GM21447 (cell line): ENCODE results near the gene BTBD7.
"Not testable (repeated sequence)": the region's sequence is repeated elsewhere in the genome, so short reads cannot be mapped to it uniquely, and the experiment has no call there.

ENCODE experiments used
- ATAC-seq: cut with Tn5 transposase; IDR thresholded peaks from one replicate; pipeline ENCODE4 v1.9.1; 2021; ENCODE audit not compliant: unreplicated experiment

BTBD7 gene

DNA sequence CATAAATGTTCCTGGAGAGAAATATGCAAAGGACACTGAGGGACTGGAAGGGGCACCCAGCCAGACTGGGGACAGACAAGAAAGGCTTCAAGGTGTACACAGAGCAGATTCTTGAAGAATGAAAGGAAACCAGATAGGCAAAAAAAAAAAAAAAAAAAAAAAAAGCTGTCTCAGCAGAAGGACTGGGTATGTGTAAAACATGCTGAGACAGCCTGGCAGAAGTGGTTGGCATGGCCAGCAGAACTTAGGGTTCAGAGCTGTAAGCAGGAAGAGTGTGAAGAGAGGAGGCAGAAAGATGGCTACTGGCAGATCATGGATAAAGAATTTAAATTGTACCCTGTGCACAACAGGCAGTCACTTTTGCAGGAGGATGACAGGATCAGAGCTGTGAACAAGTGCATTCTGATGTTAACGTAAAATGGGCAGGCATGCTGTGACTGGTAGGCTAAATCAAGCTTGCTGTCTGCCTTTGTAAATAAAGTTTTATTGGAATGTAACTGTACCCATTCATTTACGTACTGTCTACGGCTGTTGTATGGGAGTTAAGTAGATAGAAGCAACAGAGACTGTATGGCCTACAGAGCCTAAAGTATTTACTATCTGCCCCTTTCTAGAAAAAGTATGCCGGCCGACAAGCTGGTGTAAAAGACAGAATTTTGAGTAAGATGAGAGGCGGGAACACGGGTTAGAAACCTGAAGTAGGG is 83.6 kb downstream of the BTBD7 start:
- ATAC-seq = no peak

DNA sequence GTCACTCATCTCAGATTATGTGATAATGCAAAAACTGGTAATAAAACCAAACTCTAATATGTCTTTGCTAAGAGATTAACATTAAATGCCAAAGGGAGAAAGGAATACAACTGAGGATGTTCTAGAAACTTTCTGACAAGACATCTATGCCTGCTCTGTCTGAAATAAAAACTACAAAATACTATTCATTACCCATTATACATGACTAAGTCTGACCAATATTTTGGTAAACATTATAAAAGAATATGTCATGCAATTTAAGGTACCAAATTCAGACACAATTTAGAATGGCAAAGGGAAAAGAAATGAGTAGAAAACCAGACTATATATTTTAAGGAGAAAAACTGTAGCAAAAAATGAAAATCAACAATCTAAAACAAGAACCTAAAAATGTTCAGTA is 86.3 kb downstream of the BTBD7 start:
- ATAC-seq = no peak

DNA sequence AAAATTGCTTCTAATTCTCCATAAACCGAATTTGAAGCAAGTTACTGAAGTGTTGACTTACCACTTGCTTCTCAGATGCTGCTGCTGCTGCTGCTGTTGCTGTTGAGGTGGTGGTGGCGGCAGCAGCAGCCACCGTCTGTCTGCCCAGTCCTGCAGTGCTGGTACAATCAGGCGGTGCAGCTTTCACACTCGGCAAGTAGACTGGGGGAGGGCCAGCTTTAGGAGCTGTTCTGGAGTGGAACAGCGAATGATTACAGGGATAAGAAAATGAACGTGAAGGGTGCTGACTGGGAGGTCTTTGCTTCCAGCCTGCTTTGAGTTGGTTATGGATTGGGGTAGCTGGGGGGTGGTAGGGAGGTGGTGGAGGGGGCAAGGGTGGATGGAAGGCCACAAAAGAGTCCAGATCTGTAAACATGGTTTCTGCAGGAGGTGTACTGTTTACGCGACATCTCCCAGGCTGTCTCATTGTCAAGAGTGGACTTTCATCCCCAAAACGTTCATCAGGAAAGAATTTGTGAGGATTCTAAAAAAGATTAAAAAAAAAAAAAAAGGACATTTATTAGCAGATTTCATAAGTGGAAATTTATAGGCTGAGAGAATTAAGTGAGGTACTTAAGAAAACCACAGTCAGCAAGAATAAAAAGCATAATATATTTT is 86.9 kb downstream of the BTBD7 start:
- no peak for ATAC-seq

DNA sequence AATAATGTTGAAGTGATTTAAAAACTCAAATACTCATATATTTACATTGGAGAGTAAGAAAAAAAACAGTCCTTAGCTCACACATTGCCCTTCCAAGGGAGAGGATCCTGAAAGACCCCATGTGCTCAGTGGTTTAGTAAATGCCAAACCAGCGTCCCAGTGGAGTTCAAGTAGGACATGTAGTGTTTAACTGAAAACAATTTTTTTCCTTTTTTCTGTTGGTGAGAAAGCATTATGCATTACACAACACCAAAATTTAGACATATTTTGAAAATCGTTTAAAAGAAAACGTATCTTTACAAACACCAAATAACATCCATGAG is 92.2 kb downstream of the BTBD7 start:
- ATAC-seq = no peak

DNA sequence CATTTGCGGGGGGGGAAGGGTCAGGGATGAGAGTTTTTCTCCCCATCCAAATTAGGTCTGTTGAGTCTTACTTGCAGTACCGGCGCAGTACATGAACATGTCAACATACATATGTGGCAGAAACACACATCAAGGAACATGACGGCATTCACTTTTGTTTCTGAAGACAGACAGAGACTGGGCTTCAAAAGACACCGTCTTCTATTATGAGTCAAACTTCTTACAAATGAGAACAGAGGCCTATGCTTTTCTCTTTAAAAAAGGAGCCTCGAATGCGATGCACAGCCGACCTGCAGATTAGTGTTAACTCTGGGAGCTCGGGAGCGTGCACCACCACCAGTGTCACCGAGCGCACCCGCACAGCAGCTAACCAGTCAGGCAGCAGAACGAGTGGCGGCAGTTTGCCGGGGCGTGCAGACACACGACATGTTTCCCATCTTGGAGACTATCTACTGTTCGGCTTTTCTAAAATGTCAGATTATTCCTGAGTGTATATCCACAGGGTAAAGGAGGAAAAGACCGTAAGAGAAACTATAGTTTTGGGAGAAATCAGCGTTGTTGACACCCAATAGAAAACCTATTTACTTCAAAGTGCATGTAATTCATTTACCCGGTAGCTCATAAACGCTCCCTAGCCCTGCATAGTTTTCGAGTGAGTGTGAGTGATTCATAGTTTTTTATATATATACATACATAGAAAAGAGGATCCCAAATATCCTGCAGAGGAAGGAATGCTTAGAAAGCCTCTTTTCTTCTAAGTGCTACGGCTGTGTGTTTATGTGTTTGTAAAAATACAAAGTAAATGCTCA is 92.8 kb downstream of the BTBD7 start:
- no peak for ATAC-seq

DNA sequence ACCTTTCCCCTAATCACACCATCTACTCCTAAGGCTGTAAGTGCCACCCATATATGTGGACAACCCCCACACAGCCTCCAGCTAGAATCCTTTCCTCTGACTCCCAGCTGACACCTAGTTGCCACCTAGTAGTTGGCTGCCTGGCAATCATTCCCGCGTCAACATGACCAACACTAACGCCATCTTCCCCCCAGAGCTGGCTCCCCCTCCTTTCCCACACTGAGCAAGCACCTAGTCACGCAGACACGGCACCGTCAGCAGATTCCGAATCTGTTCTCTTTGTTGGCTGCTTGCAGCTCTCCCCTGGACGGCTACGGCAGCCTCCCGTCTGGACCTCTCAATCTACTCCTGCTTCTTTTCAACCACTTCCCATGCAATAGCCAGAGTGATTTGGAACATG is 98.0 kb downstream of the BTBD7 start:
- no peak for ATAC-seq

DNA sequence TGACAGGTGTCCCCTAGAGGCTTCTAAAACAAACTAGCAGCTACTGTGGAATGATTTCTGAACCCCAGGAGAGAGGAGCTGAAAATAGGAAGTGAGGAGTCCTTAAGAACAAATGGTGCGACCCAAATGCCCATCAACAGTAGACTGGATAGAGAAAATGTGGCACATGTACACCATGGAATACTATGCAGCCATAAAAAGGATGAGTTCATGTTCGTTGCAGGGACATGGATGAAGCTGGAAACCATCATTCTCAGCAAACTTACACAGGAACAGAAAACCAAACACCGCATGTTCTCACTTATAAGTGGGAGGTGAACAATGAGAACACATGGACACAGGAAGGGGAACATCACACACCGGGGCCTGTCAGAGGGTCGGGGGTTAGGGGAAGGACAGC is 99.8 kb downstream of the BTBD7 start:
- not testable (repeated sequence) for ATAC-seq

DNA sequence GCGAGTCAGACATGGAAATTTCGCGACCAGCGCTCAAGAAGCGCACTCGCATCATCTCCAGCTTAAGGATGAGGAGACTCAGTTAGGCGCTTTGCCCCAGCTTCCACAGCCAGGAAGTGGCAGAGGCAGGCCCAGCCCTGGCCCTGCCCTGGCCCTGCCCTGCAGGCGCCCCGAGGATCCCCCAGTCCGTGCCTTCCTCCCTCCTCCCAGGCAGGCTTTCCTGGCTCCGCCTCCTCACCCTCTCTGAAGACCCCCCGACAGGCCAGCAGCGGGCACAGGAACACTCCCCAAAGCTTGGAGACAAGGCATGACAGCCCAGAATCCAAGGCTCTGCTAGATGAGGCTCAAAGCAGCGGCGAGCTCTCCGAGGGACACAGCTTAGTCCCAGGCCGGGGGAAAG is 100.7 kb downstream of the BTBD7 start:
- ATAC-seq = no peak

DNA sequence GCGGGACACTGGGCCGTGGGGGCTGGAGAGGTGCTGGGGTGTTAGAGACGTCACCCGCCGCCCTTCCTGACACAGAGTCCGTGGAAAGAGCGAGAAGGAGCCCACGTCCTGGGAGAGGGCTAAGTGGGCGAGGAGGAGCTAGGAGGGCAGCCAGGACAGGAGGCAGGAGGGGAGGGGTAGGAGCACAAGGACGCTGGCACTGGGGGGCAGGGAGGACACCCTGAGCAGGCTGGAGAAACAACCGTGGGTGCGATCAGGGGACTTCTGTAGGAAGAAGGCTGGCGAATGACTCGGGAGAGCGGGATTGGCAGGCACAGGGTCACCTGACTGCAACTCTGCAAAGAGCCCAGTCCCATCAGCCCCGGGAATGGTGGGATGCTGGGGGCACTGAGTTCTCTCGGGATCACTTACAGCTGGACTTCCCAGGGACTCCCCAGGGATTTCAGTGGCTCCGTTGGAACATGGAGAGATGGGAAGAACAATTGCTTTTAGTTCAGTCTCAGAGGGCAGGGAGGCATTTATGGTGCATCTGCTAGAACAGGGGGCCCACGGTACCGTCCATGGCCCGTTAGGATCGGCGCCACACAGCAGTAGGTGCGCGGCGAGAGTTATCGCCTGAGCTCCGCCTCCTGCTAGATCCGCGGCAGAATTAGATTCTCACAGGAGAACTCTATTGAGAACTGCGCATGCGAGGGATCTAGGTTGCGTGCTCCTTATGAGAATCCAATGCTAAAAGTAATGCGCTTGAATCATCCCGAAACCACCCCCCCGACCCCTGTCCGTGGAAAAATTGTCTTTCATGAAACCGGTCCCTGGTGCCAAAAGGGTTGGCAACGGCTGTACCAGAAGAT is 101.5 kb downstream of the BTBD7 start:
- no peak for ATAC-seq

DNA sequence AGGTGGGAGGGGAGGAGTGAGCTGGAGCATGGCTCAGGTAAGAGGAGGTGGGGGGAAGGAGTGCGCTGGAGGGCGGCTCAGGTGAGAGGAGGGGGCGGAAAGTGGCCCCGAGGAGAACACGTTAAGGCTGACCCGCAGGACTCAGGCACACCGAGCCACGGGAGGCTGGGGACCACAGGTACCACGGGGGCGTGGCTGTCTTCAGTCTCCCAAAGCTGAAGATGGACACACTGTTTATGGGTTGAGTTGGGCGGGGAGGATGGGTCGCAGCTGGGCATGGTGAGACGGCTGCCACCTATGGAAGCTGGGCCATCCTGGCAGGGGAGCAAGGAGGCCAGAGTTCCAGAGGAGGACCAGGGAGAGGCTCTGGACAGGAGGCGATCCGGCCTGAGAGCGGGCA is 102.3 kb downstream of the BTBD7 start:
- ATAC-seq = no peak

DNA sequence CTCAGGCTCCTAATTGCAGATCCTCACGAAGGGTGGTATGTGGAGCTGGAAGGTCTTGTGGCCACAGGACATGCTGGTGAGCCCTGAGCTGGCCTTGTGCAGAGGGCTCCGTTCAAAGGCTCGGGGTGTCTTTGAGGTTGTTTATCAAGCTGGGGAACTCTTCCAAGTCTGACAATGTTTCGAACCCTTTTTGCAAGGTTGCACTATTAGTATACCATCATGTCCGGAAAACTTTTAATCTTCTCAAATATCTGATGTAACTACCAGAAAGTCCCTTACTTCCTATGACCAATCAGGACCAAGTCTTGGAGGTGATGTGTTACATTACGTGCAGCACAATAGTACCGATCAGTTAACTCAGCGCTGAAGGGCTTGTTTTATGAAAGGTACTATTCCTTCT is 104.3 kb downstream of the BTBD7 start:
- ATAC-seq = no peak

DNA sequence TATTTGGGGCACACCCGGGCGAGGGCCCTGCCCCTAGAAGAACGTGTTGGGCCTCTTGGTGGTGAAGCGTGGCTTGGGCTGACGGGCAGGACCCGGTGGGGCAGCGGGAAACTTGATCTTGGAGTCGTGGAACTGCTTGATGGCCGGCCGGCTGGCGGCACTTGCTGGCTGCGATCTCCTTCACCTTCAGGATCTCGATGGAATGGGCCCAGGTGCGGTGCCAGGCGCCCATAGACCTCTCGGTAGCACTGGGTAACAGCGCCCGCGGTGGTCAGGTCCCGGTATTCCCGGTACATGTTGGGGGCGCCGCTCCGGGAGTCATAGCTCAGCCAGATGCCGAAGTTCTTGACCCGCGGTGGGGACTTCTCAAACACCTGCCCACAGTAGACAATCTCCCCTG is 109.3 kb downstream of the BTBD7 start:
- ATAC-seq = no peak

DNA sequence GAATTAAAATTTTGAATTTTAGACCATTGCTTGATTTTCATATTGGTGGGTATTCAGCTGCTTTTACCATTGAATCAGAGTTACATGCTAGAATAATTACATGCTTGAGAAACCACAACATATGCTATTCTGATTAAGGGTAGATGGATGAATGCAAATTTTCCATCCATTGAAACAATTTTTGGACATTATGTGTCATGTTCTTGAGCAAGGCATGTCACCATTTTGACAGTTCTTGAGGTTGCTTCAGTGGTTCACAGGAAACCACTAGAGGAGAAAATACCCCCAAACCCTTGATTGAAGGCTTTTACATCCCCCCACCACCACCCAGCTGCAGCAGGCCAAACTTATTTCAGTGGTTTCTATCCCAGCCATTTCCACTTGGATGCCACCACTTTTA is 112.3 kb downstream of the BTBD7 start:
- ATAC-seq = no peak

DNA sequence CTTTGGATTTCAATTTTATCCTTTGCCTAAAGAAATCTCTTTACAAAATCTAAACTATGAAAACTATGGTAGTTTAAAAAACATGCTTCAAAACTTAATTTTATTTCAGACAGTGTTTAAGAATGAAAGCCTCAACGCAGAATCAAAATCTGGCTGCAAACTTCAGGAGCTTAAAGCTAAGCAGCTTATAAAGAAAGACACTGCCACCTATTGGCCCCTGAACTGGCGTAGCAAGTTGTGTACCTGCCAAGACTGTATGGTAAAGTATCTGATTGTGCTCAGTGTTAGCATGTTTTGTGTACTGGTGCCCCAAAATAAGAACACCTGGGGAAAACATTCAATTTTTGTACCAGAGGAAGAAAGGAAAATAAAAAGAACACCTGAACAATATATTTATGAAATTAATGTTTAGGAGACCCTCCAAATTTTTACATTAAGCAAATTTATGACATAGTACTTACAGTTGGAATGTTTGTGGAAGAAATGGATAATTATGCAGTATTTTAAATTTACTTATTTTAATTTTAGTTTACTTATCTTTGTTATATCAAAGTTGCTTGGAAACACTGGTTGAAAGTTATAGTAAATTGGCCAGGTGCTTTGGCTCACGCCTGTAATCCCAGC is 113.6 kb downstream of the BTBD7 start:
- no peak for ATAC-seq

DNA sequence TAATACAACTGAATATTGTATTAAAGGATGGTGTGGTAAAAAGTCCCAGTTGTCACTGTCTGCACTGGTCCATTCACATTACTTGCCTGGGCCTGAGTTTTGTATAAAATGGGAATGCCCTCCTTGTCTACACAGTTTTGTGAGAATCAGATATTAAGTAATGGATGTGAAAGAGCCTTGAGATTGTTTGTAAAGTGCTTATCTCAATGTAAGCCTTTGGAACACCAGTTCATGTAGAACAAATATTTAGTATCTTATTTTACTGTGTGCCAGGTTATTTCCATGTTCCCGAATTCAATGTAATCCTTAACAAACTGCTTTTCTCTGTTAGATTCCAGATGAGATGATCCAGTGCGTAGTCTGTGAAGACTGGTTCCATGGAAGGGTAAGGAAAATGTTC is 118.2 kb downstream of the BTBD7 start:
- no peak for ATAC-seq

DNA sequence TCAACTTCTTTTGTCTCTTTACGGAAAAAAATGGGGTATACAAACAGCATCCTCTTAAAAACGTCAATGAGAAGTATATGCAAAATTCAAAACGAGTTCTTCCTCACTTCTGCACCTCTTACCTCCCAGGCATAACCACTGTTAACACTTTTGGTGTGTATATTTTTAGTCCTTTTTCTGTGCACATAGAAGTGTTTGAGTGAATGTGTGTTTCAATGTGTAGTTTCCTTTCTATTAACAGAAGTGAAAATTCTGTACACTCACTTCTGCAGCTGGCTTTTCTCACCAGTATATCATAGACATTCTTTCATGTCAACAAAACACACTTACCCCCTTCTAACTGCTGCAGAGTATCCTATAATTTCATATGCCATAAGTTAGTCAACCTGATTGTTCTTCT is 120.4 kb downstream of the BTBD7 start:
- peak; percentile 61 for ATAC-seq

DNA sequence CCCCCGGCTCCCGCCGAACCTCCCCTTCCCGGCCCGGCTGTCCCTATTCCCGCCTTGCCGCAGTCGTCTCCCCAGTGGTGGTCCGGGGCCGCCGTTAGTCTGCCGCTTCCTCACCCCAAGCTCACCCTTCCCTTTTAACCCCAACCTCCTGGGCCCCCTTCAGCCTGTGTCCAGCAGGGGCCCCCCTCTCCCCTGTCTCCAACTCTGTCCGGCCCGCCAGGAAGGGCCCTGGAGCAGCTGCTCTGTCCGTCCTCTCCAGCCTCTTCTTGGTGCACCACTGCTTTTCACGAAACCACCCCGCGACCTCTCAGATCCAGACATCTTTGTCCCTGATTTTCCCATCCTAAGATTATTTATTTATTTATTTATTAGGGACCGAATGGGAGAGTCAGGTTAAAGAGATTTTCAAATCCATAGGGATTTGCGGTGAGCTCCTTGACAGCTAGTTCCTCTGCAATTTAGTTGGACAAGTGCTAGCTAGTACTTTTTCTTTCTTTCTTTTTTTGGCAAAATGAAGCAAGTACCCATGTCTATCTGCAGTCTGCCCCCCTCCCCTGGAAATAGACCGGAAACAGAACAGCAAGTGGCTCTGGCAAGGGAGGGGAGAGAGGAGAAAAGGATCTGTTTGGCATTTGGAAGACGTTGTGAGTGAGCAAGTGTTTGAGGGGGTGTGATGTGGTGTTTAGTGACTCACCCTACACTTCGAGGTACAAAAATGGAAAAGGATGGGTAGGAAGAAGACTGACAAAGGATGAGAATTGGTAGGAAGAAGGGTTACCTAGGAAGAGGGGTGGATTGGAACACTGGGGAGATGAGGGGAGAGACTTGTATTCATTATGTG is 125.1 kb downstream of the BTBD7 start:
- ATAC-seq = peak; percentile 47

DNA sequence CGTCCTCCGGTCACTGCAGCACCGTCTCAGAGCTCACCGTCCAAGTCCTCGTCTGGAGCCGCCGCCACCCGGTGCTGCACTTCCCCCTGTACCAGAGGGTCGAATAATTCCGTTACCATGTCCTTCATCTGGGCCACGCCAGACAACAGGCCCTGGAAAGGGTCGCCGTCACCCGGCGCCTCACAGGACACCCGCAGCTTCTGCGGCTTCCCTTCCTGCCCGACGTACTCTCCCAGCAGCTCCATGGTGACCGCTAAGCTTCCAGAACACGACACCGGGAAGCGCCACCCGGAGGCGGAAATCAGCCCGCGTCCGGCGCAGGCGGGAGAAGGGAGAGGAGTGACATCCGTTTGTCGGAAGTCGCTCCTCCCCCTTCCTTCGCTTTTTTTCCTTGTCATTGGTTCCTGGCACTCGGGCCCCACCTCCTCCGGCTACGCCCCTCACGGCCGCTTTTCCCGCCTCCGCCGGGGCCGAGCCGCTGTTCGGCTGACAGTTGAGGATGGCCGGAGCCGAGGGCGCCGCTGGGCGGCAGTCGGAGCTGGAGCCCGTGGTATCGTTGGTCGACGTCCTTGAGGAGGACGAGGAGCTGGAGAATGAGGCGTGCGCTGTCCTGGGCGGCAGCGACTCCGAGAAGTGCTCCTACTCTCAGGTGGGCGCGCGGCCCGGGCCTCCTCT is 125.9 kb downstream of the BTBD7 start, which contains the start of the genes GON7 and UBR7:
Gene GON7 (minus strand): TSS at position 273 of the 675 bp plus-strand sequence. CDS start 28 bp downstream, at position 245.
Gene UBR7 (plus strand): TSS at position 464 of the 675 bp plus-strand sequence. CDS start 36 bp downstream, at position 500.
- ATAC-seq = peak; percentile 83

DNA sequence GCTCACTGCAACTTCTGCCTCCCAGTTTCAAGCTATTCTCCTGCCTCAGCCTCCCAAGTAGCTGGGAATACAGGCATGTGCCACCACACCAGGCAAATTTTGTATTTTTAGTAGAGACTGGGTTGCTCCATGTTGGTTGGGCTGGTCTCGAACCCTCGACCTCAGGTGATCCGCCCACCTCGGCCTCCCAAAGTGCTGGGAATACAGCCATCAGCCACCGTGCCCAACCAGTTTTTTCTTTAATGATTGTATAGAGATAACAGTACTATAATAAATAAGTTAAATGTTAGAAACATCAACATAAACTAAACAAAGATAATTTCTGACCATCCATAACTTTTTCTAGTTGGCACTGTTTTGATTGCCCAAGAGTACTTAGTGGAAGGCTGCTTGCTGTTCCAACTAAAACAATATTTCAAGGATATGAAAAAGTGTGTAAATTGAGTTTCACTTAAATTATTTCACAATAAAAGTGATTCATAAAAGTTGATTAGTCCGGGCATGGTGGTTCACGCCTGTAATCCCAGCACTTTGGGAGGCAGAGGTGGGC is 131.6 kb downstream of the BTBD7 start:
- no peak for ATAC-seq
